Skeletal muscle satellite cell (primary cell): Measurements from ENCODE around the gene TMPRSS2.

Experiments
- H3K27me3 ChIP-seq: 2 replicates; pipeline ENCODE4 v1.7.0; 2013; ENCODE audit warnings: low read length; ENCODE audit not compliant: control insufficient read depth, insufficient read depth
- H3K36me3 ChIP-seq: 2 replicates; pipeline ENCODE4 v1.7.0; 2013; ENCODE audit warnings: mild to moderate bottlenecking, control low read depth, low read length; ENCODE audit not compliant: insufficient read depth
- H3K4me1 ChIP-seq: 2 replicates; pipeline ENCODE4 v1.7.0; 2013; ENCODE audit warnings: low read length; ENCODE audit not compliant: control insufficient read depth, insufficient read depth
- H3K4me2 ChIP-seq: 2 replicates; pipeline ENCODE4 v1.7.0; 2013; ENCODE audit warnings: mild to moderate bottlenecking, low read length
- H3K4me3 ChIP-seq: 2 replicates; pipeline ENCODE4 v1.7.0; 2013; ENCODE audit warnings: low read length
- H3K9ac ChIP-seq: 2 replicates; pipeline ENCODE4 v1.7.0; 2013; ENCODE audit warnings: mild to moderate bottlenecking, low read depth, low read length, moderate library complexity
- H3K9me3 ChIP-seq: replicated peaks from 2 replicates; pipeline ENCODE4 v1.7.0; 2013; ENCODE audit warnings: mild to moderate bottlenecking, control low read depth, low read length

The TMPRSS2 gene

GRCh38 chr21:41459884-41460534 is 47.9 kb downstream of the TMPRSS2 start:
- no peaks in the 10 kb centered on the region for H3K36me3 ChIP-seq
- H3K4me2 ChIP-seq: no peak overlapping the region
- H3K9ac ChIP-seq: no peak overlapping the region
- no peaks in the 10 kb centered on the region for H3K27me3 ChIP-seq
- no peaks in the 10 kb centered on the region for H3K4me1 ChIP-seq
- H3K4me3 ChIP-seq: no peak overlapping the region
- no peaks in the 10 kb centered on the region for H3K9me3 ChIP-seq

GRCh38 chr21:41458559-41458958 is 49.4 kb downstream of the TMPRSS2 start:
- no peaks in the 10 kb centered on the region for H3K36me3 ChIP-seq
- no peaks in the 10 kb centered on the region for H3K4me1 ChIP-seq
- H3K9ac ChIP-seq: no peak overlapping the region
- no peak overlapping the region for H3K4me2 ChIP-seq
- no peak overlapping the region for H3K4me3 ChIP-seq
- H3K27me3 ChIP-seq: no peaks in the 10 kb centered on the region
- no peaks in the 10 kb centered on the region for H3K9me3 ChIP-seq

GRCh38 chr21:41458121-41458520 is 49.8 kb downstream of the TMPRSS2 start:
- Histone ChIP-seq H3K4me1 (no peaks in the 10 kb centered on the region), H3K4me3 (no peak overlapping the region), H3K9ac (no peak overlapping the region), H3K27me3 (no peaks in the 10 kb centered on the region), H3K4me2 (no peak overlapping the region), H3K9me3 (no peaks in the 10 kb centered on the region), H3K36me3 (no peaks in the 10 kb centered on the region)

GRCh38 chr21:41453761-41454160 is 54.2 kb downstream of the TMPRSS2 start:
- Histone ChIP-seq H3K4me3 (no peak overlapping the region), H3K9me3 (no peaks in the 10 kb centered on the region), H3K36me3 (no peaks in the 10 kb centered on the region), H3K4me2 (no peak overlapping the region), H3K27me3 (peaks cover 4% of the 10 kb centered on the region), H3K9ac (no peak overlapping the region), H3K4me1 (no peaks in the 10 kb centered on the region)

GRCh38 chr21:41453198-41453597 is 54.8 kb downstream of the TMPRSS2 start:
- no peaks in the 10 kb centered on the region for H3K4me1 ChIP-seq
- H3K36me3 ChIP-seq: no peaks in the 10 kb centered on the region
- no peak overlapping the region for H3K4me2 ChIP-seq
- no peak overlapping the region for H3K9ac ChIP-seq
- no peak overlapping the region for H3K4me3 ChIP-seq
- no peaks in the 10 kb centered on the region for H3K9me3 ChIP-seq
- H3K27me3 ChIP-seq: peaks cover 4% of the 10 kb centered on the region

GRCh38 chr21:41451753-41452676 is 55.9 kb downstream of the TMPRSS2 start:
- Histone ChIP-seq H3K9ac (no peak overlapping the region), H3K36me3 (no peaks in the 10 kb centered on the region), H3K9me3 (no peaks in the 10 kb centered on the region), H3K4me1 (no peaks in the 10 kb centered on the region), H3K4me3 (no peak overlapping the region), H3K4me2 (no peak overlapping the region), H3K27me3 (peaks cover 4% of the 10 kb centered on the region)

- H3K4me3 ChIP-seq: no peak overlapping the region
- H3K4me2 ChIP-seq: no peak overlapping the region
- H3K27me3 ChIP-seq: peaks cover 4% of the 10 kb centered on the region
- no peak overlapping the region for H3K9ac ChIP-seq
- no peaks in the 10 kb centered on the region for H3K4me1 ChIP-seq
- no peaks in the 10 kb centered on the region for H3K9me3 ChIP-seq
- H3K36me3 ChIP-seq: no peaks in the 10 kb centered on the region
Measured at GRCh38 chr21:41449613-41450012, 58.3 kb downstream of the TMPRSS2 start.

- Histone ChIP-seq H3K27me3 (peaks cover 4% of the 10 kb centered on the region), H3K4me3 (no peak overlapping the region), H3K9me3 (no peaks in the 10 kb centered on the region), H3K36me3 (no peaks in the 10 kb centered on the region), H3K4me2 (no peak overlapping the region), H3K4me1 (no peaks in the 10 kb centered on the region), H3K9ac (no peak overlapping the region)
Measured at GRCh38 chr21:41447356-41447755, 60.6 kb downstream of the TMPRSS2 start.

- H3K4me3 ChIP-seq: no peak overlapping the region
- no peaks in the 10 kb centered on the region for H3K36me3 ChIP-seq
- no peaks in the 10 kb centered on the region for H3K4me1 ChIP-seq
- no peak overlapping the region for H3K9ac ChIP-seq
- peaks cover 4% of the 10 kb centered on the region for H3K27me3 ChIP-seq
- no peak overlapping the region for H3K4me2 ChIP-seq
- H3K9me3 ChIP-seq: no peaks in the 10 kb centered on the region
Measured at GRCh38 chr21:41446586-41446985, 61.4 kb downstream of the TMPRSS2 start.

- H3K4me2 ChIP-seq: no peak overlapping the region
- H3K27me3 ChIP-seq: peaks cover 4% of the 10 kb centered on the region
- no peaks in the 10 kb centered on the region for H3K36me3 ChIP-seq
- no peaks in the 10 kb centered on the region for H3K9me3 ChIP-seq
- H3K4me1 ChIP-seq: no peaks in the 10 kb centered on the region
- H3K4me3 ChIP-seq: no peak overlapping the region
- no peak overlapping the region for H3K9ac ChIP-seq
Measured at GRCh38 chr21:41445465-41445862, 62.5 kb downstream of the TMPRSS2 start.

- no peaks in the 10 kb centered on the region for H3K4me1 ChIP-seq
- no peak overlapping the region for H3K4me2 ChIP-seq
- H3K9ac ChIP-seq: no peak overlapping the region
- no peaks in the 10 kb centered on the region for H3K9me3 ChIP-seq
- no peak overlapping the region for H3K4me3 ChIP-seq
- H3K36me3 ChIP-seq: no peaks in the 10 kb centered on the region
- H3K27me3 ChIP-seq: peaks cover under 1% of the 10 kb centered on the region
Measured at GRCh38 chr21:41444703-41445464, 63.1 kb downstream of the TMPRSS2 start.
